GM19467 (cell line): ENCODE data around the gene TGFB2.

Experiments used
- ATAC-seq: cut with Tn5 transposase; IDR thresholded peaks from one replicate; pipeline ENCODE4 v1.9.1; 2021; ENCODE audit warnings: mild to moderate bottlenecking, moderate library complexity; ENCODE audit not compliant: unreplicated experiment

TGFB2 gene

GRCh38 chr1:218421531-218421930 lies 76.4 kb downstream of the TGFB2 start:
- no peak for ATAC-seq

- no peak for ATAC-seq
These were observed 79.4 kb downstream of the TGFB2 start for GRCh38 chr1:218424502-218424901.

GRCh38 chr1:218425647-218426342 lies 80.7 kb downstream of the TGFB2 start:
- no peak for ATAC-seq

GRCh38 chr1:218426343-218426657 lies 81.2 kb downstream of the TGFB2 start:
- ATAC-seq: no peak

GRCh38 chr1:218429301-218429700 lies 84.2 kb downstream of the TGFB2 start:
- ATAC-seq: no peak

- ATAC-seq: no peak
These were observed 85.2 kb downstream of the TGFB2 start for GRCh38 chr1:218430346-218430745.

- no peak for ATAC-seq
These were observed 85.7 kb downstream of the TGFB2 start for GRCh38 chr1:218430822-218431221.

- no peak for ATAC-seq
These were observed 86.3 kb downstream of the TGFB2 start for GRCh38 chr1:218431476-218431875.

GRCh38 chr1:218433744-218434143 lies 88.6 kb downstream of the TGFB2 start:
- ATAC-seq: no peak

- no peak for ATAC-seq
These were observed 90.4 kb downstream of the TGFB2 start for GRCh38 chr1:218435528-218435927.

- no peak for ATAC-seq
These were observed 91.2 kb downstream of the TGFB2 start for GRCh38 chr1:218436346-218436745.

- no peak for ATAC-seq
These were observed 91.9 kb downstream of the TGFB2 start for GRCh38 chr1:218436997-218437396.

GRCh38 chr1:218439541-218440295 lies 94.6 kb downstream of the TGFB2 start:
- ATAC-seq: no peak

GRCh38 chr1:218443255-218443654 lies 98.1 kb downstream of the TGFB2 start:
- ATAC-seq: no peak

- ATAC-seq: no peak
These were observed 99.0 kb downstream of the TGFB2 start for GRCh38 chr1:218444173-218444572.

GRCh38 chr1:218444588-218444987 lies 99.5 kb downstream of the TGFB2 start:
- no peak for ATAC-seq

- no peak for ATAC-seq
These were observed 102.0 kb downstream of the TGFB2 start for GRCh38 chr1:218447010-218447689.

GRCh38 chr1:218451415-218451814 lies 106.3 kb downstream of the TGFB2 start:
- no peak for ATAC-seq

- no peak for ATAC-seq
These were observed 109.7 kb downstream of the TGFB2 start for GRCh38 chr1:218454700-218455282.

GRCh38 chr1:218456444-218456843 lies 111.3 kb downstream of the TGFB2 start:
- ATAC-seq: peak; percentile 61

GRCh38 chr1:218459450-218459849 lies 114.3 kb downstream of the TGFB2 start:
- no peak for ATAC-seq
